OCI-LY1 (cell line): ENCODE measurements around the gene PRDM1.

ENCODE experiments used
- EZH2 ChIP-seq: fragments of 200-600 bp; sonication (generic), shearing (Covaris generic); IDR thresholded peaks from 2 replicates; pipeline ENCODE4 v1.8.0; 2017; ENCODE audit warnings: borderline replicate concordance, mixed run types, mild to moderate bottlenecking, antibody characterized with exemption, low read length, moderate library complexity, mixed read lengths
- TF ChIP-seq, protein P1 (sequence below): fragments of 200-600 bp; sonication (generic), shearing (Covaris generic); IDR thresholded peaks from 2 replicates; pipeline ENCODE4 v1.5.1; 2017; ENCODE audit warnings: mild to moderate bottlenecking, antibody characterized with exemption, low read length, moderate library complexity, mixed read lengths

DNA sequence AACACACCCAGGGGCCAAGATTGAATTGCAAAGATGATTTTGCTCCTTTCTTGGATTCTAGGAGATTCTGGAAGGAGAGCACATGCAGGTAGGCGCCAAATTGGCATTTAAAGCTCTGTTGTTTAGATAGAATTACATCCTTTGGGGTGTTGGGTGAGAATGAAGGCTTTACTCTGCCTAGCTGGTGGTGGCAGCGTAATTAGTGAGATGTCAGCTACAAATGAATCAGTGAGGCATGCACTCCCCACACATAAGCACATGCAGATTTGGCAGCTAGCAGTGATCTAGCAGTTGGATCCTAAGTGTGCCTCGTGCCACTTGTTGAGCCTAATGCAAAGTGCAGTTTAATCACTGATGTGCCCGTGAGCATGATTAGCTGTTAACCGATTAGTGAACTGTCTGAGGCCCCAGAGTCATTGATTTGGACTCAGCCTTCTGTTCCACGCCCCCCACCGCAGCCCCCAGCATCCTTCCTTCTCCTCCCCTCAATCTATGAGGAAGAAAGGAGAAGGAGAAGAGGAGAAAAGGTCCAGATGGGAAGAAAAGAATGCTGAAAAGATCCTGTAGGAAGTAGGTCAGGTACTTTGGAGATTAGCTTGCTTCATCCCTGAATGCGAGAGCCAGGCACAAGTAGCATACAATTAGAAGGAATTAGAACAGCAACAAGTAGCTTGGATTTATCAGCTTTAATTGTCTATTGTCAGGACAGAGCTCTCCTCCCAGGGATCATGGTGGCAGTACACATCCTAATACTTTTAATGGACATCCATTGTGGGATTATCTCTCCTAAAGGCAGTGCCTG is 6.0 kb upstream of the PRDM1 start:
- TF ChIP-seq EZH2: no peak
- TF ChIP-seq, protein P1, sequence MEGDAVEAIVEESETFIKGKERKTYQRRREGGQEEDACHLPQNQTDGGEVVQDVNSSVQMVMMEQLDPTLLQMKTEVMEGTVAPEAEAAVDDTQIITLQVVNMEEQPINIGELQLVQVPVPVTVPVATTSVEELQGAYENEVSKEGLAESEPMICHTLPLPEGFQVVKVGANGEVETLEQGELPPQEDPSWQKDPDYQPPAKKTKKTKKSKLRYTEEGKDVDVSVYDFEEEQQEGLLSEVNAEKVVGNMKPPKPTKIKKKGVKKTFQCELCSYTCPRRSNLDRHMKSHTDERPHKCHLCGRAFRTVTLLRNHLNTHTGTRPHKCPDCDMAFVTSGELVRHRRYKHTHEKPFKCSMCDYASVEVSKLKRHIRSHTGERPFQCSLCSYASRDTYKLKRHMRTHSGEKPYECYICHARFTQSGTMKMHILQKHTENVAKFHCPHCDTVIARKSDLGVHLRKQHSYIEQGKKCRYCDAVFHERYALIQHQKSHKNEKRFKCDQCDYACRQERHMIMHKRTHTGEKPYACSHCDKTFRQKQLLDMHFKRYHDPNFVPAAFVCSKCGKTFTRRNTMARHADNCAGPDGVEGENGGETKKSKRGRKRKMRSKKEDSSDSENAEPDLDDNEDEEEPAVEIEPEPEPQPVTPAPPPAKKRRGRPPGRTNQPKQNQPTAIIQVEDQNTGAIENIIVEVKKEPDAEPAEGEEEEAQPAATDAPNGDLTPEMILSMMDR: no peak
